ENCODE results near the gene UEVLD. TPM values are rescaled to one million over a fixed set of nuclear protein-coding genes. Genes with fewer than 3 reads are reported as not detected.

Gene UEVLD
- total RNA-seq, 6 donors from 2014 or later = 10.3 to 26.0 (median 19.1) TPM

DNA sequence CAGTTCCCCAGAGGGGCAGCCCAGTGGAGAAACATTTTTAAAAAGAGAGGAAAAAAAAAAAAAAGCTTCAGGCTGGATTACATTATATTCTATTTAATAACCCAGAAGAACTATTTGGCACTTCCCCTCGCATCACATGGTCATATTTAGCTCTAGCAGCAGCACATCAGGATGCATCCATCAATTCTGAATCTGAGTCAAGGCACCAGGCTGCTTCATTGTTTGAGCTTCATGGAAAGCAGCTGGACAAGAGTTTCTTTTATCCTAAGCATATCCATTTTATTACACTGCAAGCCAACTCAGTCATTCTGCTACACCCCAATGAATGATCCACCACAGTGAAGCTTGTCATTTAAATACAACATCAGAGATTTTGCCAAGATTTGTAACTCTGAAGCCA, 35.6 kb upstream of the UEVLD start:
- WGBS, 2 donors = 77 to 96% methylated on average over 1 of the region's 1 CpG
- no peaks in the 10 kb centered on the region for H3K36me3 ChIP-seq
- no peak for ATAC-seq (ENCODE audit: low FRiP score in 2 of 2)
- no peaks in the 10 kb centered on the region for H3K9me3 ChIP-seq
- no peak overlapping the region for H3K4me3 ChIP-seq
- no peaks in the 10 kb centered on the region for H3K27me3 ChIP-seq
- no peak overlapping the region for H3K27ac ChIP-seq
- TF ChIP-seq POLR2AphosphoS5 (IDR thresholded peaks at IDR 0.05) (no peak), EP300 (IDR thresholded peaks at IDR 0.05) (no peak), POLR2A (IDR thresholded peaks at IDR 0.05) (no peak)
- TF ChIP-seq, protein P1, sequence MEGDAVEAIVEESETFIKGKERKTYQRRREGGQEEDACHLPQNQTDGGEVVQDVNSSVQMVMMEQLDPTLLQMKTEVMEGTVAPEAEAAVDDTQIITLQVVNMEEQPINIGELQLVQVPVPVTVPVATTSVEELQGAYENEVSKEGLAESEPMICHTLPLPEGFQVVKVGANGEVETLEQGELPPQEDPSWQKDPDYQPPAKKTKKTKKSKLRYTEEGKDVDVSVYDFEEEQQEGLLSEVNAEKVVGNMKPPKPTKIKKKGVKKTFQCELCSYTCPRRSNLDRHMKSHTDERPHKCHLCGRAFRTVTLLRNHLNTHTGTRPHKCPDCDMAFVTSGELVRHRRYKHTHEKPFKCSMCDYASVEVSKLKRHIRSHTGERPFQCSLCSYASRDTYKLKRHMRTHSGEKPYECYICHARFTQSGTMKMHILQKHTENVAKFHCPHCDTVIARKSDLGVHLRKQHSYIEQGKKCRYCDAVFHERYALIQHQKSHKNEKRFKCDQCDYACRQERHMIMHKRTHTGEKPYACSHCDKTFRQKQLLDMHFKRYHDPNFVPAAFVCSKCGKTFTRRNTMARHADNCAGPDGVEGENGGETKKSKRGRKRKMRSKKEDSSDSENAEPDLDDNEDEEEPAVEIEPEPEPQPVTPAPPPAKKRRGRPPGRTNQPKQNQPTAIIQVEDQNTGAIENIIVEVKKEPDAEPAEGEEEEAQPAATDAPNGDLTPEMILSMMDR (IDR thresholded peaks at IDR 0.05) = no peak
- H3K4me1 ChIP-seq = peaks cover under 1 to 6% (median 3%) of the 10 kb centered on the region in 4 donors
- DNase-seq = no peak

DNA sequence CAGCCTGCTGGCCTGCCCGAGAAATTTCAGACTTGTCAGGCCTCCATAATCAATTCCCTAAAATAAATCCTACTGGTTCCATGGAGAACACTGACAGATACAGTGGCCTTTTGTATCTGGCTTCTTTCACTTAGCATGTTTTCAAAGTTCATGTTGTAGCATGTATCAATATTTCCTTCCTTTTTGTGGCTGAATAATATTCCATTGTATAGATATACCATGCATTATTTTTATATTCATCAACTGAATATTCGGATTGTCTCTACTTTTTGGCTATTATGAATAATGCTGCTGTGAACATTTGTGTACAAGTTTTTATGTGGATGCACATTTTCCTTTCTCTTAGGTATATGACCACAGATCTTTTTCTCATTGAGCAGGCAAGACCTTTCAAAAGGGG, 35.2 kb upstream of the UEVLD start:
- H3K27me3 ChIP-seq = no peaks in the 10 kb centered on the region
- no peak overlapping the region for H3K4me3 ChIP-seq
- TF ChIP-seq EP300 (IDR thresholded peaks at IDR 0.05) (no peak), POLR2A (IDR thresholded peaks at IDR 0.05) (no peak), POLR2AphosphoS5 (IDR thresholded peaks at IDR 0.05) (no peak)
- TF ChIP-seq, protein P1 (IDR thresholded peaks at IDR 0.05) = no peak
- H3K27ac ChIP-seq = no peak overlapping the region
- no peaks in the 10 kb centered on the region for H3K36me3 ChIP-seq
- WGBS, 2 donors = 97 to 100% methylated on average over 2 of the region's 2 CpGs
- H3K4me1 ChIP-seq = peaks cover 5 to 10% (median 8%) of the 10 kb centered on the region in 4 donors
- no peaks in the 10 kb centered on the region for H3K9me3 ChIP-seq
- DNase-seq = no peak
- ATAC-seq (ENCODE audit: low FRiP score in 2 of 2) = no peak

DNA sequence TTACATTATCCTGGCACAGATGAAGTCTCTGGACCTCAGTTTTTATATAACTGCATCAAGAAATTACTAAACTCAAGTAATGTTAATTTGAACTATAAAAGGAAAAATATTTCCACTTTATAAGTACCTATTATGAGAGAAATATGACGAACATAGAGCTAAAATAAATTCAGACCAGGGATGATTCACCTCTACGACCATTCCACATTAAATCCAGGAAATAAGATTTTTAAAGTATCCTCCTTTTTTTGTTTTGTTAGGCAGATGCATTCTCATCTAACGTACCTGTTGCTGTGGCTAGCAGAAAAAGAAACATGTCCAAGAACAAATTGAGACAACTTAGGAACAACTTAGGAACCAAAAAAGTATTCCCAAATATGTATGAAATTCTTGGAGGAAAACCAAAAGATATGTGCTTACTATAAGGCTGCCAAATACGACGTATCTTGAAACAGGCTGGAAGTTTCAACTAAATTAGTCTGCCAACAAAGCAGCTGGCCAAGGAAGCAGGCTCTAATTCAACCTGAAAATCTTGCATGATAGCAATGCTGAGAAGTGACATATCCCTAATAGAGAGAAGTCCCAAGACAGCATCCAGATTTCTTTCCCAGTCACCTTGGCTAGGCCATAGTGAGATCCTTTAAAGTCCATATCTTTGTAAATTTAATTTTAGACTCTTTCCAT, 29.9 kb upstream of the UEVLD start:
- no peak for DNase-seq
- peak in 1 of 2 donors; percentile 48 for ATAC-seq (ENCODE audit: low FRiP score in 2 of 2)
- H3K9me3 ChIP-seq = no peaks in the 10 kb centered on the region
- no peak for TF ChIP-seq EP300 (IDR thresholded peaks at IDR 0.05)
- TF ChIP-seq, protein P1 (IDR thresholded peaks at IDR 0.05) = no peak
- no peak for TF ChIP-seq POLR2AphosphoS5 (IDR thresholded peaks at IDR 0.05)
- no peak for TF ChIP-seq POLR2A (IDR thresholded peaks at IDR 0.05)
- peaks cover 10 to 27% (median 24%) of the 10 kb centered on the region in 4 donors for H3K36me3 ChIP-seq
- WGBS, 2 donors = 34 to 38% methylated on average over 5 of the region's 5 CpGs
- H3K27ac ChIP-seq = peak overlapping the region in 3 of 4 donors; percentile 15 to 37 (median 23)
- no peak overlapping the region for H3K4me3 ChIP-seq
- H3K4me1 ChIP-seq = peaks cover 13 to 22% (median 16%) of the 10 kb centered on the region in 4 donors
- no peaks in the 10 kb centered on the region for H3K27me3 ChIP-seq

DNA sequence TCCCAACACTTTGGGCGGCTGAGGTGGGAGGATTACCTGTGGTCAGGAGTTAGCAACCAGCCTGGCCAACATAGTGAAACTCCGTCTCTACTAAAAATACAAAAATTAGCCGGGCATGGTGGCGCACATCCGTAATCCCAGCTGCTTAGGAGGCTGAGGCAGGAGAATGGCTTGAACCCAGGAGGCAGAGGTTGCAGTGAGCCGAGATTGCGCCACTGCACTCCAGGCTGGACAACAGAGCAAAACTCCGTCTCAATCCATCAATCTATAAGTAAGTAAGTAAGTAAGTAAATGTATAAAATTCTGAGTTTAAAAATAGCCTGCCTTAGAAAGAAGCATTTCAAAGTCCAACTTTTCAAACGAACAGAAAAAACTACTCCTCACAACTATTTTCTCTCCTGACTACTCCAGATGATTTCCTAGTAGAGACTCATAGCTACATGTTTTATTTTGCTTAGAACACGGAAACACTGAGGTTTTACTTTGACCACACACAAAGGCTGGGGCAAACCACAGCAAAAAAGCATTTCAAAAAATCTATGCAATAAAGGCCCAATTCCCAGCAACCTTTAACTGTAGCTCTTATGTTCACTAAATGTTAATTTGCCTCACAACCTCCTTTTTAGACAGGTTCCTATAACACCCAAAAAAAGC, 29.3 kb upstream of the UEVLD start:
- H3K4me1 ChIP-seq = peaks cover 13 to 22% (median 16%) of the 10 kb centered on the region in 4 donors
- ATAC-seq (ENCODE audit: low FRiP score in 2 of 2) (no peak), DNase-seq (no peak)
- 67 to 73% methylated on average over 10 of the region's 10 CpGs for WGBS, 2 donors
- H3K9me3 ChIP-seq = no peaks in the 10 kb centered on the region
- no peak overlapping the region for H3K4me3 ChIP-seq
- H3K27me3 ChIP-seq = no peaks in the 10 kb centered on the region
- H3K27ac ChIP-seq = peak overlapping the region in 2 of 4 donors; percentile 15 to 23
- TF ChIP-seq POLR2A (IDR thresholded peaks at IDR 0.05) = no peak
- TF ChIP-seq POLR2AphosphoS5 (IDR thresholded peaks at IDR 0.05) = no peak
- no peak for TF ChIP-seq EP300 (IDR thresholded peaks at IDR 0.05)
- TF ChIP-seq, protein P1 (IDR thresholded peaks at IDR 0.05) = no peak
- H3K36me3 ChIP-seq = peaks cover 10 to 33% (median 26%) of the 10 kb centered on the region in 4 donors
